ENCODE data around the gene CHKA.

Gene CHKA

DNA sequence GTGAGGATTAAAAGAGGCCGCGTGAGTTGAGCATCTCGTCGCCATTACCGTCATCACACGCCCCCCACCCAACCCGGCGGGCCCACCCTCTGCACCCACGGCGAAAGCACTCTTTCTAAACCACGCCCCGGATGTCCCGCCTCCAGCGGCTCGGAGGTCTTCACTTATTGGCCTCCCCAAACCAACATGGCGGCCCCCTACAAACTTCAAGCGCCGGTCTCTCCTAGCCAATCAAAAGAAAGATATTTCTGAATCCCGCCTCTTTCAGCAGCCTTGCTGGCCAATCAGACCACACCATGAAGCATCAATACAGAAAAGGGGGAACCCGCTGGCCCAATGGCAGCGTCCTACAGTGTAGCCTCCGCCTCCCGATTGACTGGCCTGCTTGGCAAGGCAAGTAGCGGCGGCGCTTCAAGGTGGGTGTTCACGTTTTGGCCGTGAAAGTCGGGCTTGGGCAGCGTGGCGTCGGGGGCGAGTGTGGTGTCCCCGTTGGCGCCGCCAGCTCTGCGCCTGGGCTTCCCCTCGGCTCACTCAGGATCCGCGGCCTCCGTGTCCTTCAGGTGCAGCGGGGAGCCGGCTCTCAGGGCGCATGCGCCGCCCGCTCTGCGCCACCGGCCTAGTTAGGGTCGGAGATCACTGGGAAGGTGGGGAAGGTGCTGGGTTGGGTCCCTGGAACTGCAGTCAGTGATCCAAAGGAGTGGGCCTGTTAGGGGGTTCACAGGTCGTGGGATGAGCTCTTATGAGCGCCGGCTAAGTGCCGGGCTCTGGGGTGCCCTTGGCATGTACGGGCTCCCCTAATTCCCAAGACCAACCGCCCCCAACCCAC lies 90.7 kb downstream of the CHKA start, which contains the start of gene NDUFS8:
TSS of gene NDUFS8 (plus strand) at position 364 of the 826 bp plus-strand sequence. CDS start 1,471 bp downstream, outside the sequence.
- DNase-seq, result peak; percentile 99

DNA sequence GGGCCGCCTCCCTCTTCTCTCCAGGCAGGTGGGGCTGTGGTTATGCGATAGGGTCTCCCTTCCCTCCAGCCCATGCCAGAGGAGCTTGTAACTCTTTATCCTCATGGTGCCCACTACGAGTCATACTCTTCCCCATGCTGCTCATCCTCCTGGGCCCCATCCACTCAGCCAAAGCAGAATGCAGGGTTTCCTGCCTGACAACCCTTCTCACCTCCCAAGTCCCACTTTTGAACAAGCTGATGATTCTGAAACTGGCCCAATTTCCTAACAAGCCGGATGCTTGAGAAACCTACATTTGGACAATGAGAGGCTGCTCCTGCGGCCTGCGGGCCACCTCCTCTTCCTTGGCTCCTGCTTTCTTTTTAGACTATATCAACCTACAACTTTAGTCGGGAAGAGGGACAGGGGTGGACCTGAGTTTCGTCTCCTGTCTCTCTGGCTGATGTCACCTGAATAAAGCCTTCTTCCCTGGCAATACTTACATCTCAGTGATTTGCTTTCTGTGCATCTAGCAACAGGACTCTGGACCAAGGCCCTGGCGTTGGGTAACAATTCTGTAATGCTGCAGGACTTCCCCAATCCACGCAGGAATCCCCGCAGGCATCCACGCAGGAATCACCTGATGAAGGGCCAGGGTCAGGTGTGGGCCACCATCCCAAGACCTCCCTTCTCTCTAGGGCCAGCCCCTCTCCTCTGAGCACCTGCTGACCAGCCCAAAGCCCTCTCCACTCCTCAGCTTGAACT lies 92.2 kb downstream of the CHKA start:
- no peak for DNase-seq

DNA sequence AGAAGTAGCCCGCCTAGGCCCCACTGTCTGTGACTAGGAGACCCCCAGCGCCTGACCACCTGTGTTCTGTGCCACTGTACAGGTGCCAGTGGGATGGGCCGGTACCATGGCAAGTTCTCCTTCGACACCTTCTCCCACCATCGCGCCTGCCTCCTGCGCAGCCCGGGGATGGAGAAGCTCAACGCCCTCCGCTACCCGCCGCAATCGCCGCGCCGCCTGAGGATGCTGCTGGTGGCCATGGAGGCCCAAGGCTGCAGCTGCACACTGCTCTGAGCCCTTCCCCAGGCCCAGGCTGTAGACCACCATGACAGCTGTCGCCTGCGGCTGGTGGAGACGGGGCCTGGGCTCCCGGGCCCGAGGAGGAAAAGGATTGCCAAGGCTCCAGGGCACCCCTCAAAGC lies 93.5 kb downstream of the CHKA start:
- DNase-seq, result no peak

DNA sequence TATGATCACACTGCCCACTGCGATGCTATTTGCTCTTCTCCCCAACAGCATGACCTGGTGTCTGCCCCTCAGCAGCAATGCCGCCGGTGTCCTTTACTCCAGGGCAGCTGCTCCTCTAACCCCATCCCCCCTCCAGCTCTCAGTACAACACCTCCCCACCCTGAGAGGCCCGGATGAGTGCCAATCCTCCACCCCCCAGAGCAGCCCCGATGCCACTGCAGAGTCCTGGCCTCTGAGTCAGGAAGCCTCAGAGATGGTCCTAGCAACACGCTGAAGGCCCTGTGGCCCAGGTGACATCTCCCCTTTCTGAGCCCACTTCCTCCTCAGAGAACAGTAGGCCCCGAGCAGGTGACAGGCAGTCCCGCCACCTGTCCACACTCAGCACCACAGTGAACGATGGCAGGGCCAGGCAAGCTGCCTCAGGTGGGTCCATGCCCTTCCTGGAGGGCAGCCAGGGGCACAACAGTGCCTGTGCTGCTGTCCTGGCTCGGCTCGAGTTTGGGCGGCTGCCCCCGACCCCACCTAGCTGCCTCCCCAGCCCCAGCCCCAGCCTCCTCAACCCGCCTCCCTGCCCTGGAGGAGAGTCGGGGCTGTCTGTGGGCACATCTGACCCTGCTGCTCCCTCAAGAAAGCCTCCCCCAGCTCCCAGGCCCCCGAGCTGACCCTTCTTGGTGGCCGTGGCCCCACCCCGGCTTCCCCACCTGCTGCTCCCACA lies 94.6 kb downstream of the CHKA start:
- DNase-seq, result peak; percentile 61

DNA sequence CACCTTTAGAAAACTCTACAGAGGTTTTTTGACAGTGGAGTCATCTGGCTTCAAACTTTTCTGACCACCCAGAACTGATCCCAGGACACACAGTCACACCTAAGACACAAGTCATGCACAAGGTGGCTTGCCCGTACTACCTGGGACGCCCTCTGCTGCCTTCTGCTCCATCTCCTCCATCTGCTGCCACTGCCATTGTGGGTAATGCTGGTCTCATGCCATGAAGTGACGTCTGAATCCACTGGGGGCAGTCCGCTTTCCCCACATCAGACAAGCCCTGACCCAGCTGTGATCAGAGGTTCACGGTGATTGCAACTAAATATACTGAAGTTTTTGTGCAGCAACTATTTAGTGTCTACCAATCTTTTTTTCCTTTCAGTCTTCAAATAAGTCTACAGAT lies 96.1 kb downstream of the CHKA start:
- no peak for DNase-seq

DNA sequence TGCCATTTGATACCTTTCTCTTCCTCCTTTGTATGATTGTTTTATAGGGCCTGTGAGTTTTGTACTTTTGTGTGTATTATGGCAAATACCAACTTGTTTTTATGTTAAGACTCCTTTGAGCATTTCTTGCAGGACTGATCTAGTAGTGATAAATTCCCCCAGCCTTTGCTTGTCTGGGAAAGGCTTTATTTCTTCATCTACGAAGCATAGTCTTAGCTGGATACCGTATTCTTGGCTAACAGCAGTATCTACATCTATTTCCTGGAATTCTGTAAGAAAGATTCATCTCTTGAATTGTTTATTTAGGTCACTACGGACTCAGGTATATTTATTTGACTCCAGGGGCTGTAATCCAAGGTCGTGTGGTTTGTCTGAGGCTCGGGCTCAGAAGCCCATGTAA lies 96.7 kb downstream of the CHKA start:
- DNase-seq, result no peak

DNA sequence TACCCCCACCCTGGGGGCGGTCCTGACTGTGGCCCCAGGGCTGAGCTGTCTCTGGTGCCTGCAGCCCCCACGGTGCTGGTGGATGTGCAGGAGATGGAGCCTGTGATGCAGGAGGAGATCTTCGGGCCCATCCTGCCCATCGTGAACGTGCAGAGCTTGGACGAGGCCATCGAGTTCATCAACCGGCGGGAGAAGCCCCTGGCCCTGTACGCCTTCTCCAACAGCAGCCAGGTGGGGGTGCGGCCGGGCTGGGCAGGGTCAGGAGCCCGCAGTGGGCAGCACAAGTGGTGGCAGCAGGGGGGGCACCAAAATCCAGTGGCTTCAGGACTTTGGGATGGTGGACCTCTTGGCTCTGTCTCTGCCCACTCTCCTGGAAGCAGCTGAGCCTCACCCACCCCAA lies 98.7 kb downstream of the CHKA start:
- DNase-seq, result no peak

DNA sequence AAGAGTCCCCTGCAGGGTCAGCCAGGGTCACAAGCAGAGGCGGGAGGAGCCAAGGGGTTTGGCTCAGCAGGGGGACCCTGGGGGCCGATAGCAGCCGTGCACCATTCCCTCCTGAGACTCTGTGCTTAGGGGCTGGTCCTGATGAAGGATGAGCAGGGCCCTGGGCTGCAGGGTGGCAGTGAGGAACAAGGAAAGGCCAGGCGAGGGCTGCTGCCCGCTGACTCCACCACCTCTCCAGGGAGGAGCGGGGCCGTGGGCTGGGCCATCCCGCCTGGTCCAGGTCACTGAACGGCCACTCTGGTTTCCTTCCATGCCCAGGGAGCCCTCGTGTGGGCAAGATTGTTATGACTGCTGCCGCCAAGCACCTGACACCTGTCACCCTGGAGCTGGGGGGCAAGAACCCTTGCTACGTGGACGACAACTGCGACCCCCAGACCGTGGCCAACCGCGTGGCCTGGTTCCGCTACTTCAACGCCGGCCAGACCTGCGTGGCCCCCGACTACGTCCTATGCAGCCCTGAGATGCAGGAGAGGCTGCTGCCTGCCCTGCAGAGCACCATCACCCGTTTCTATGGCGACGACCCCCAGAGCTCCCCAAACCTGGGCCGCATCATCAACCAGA lies 99.9 kb downstream of the CHKA start:
- no peak for DNase-seq

DNA sequence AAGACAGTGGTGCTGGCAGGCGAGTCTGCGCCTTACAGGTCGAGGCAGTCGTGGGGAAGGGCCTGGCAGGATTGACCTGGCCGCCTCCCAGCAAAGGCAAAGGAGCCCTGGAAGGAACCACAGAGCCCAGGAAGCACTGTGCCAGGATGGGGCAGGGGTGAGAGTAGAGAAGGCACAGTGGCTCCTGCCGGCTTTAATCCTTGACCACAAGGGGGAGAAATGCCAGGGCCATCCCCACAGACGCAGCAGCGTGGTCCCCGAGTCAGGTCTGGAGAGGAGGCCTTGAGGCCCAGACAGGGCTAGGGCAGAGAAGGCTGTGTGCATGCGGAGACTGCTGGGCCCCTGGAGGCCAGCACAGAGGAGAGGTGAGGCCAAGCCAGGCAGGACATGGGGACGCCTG lies 100.6 kb downstream of the CHKA start:
- DNase-seq, result no peak

DNA sequence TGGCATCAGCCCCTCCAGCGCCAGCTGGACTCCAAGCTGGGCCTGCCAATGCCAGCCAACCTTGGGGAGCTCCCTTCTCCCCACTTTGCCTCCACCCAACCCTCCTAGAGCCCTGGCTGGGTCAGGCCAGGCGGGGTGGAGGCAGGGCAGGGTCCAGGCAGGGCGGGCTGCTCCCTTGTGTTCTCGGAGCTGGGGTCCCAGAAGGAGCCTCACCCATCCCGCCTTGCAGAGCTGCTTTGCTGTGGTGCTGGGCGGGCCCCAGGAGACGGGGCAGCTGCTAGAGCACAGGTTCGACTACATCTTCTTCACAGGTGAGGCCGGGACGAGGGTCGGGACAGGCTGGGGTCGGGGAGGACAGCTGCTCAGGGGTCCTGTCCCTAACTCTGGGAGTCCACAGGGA lies 101.7 kb downstream of the CHKA start:
- DNase-seq, result no peak

DNA sequence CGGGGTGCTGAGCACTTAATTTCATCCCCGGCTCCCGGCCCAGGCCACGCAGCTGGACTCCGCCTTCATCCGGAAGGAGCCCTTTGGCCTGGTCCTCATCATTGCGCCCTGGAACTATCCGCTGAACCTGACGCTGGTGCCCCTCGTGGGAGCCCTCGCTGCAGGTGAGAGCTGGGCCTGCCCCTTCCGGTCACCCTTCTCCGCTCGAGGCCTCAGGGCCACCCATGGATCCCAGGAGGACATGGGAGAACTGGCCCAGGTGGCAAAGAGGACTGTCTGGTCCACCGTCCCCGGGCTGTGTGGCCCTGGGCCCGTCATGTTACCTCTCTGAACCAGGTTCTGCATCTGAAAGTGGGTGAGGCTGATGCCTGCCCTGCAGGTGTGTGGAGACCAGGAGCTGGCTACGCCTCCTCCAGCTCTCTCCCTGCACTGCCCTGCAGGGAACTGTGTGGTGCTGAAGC lies 102.4 kb downstream of the CHKA start:
- no peak for DNase-seq

DNA sequence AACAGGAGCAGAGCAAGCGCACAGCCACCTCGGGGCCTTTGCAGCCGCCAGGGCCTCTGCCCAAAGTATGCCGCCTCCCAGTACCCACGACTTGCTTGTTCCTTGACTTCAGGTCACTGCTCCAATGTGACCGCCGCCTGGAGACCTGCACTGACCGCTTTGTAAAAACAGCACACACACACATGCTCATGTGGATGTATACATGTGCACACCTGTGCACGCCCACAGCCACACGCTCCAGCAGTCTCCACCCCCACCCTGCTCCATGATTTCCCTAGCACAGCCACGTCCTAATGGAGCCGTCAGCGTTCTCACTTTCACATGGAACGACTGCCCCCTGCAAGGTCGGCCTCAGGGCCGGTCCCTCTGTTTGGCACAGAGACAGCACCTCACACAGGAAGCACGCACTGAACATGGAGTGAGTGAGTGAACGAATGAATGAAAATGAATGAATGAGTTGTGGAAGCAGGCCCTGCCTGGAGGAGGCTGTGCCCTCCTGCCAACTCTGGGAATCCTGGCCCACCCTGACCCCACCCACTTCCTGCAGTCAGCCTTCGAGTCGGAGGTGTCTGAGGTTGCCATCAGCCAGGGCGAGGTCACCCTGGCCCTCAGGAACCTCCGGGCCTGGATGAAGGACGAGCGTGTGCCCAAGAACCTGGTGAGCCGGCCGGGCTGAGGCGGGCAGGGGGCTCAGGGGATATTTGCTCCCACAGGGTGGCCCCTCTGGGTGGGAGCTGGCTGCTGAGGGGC lies 103.0 kb downstream of the CHKA start:
- no peak for DNase-seq

DNA sequence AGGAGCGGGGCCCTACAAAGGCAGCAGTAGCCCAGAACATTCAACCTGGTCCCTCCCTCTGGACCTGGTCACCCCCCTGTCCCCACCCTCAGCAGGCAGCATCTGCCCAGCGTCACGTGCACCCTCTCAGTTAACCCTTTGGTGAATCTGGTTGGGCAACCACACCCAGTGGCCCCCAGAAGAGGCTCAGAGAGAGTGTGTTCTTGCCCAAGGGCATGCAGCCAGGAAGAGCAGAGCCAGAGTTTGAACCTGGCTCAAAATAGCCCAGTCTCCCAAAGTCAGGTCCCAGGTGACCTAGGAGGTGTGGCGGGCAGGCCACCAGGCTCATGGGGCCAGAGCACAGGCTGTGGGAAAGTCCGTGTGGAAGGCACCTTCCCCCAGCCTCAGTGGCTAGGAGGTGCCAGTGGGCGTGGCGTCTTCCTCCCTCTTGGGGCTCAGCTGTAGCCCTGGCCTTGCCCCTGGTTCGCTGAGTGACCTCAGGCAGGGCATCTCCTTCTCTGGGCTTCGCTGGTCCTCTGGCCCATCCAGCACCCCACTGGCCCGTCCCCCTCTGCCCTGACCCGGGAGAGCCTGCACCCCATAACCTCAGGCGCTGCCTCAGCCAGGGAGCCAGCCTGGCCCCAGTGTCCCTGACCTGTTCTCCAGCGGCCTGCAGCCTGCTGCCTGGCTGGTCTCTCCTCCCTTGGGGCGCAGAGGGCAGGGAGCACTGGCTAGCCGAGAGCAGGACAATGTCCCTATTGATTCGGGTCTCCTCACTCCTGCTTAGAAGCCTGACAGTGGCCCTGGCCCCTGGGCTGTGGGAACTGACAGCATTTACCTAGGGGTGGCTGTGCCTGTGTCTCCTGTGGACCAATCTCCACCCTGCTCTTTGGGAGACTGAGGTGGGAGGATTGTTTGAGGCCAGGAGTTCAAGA lies 104.0 kb downstream of the CHKA start:
- peak; percentile 67 for DNase-seq

DNA sequence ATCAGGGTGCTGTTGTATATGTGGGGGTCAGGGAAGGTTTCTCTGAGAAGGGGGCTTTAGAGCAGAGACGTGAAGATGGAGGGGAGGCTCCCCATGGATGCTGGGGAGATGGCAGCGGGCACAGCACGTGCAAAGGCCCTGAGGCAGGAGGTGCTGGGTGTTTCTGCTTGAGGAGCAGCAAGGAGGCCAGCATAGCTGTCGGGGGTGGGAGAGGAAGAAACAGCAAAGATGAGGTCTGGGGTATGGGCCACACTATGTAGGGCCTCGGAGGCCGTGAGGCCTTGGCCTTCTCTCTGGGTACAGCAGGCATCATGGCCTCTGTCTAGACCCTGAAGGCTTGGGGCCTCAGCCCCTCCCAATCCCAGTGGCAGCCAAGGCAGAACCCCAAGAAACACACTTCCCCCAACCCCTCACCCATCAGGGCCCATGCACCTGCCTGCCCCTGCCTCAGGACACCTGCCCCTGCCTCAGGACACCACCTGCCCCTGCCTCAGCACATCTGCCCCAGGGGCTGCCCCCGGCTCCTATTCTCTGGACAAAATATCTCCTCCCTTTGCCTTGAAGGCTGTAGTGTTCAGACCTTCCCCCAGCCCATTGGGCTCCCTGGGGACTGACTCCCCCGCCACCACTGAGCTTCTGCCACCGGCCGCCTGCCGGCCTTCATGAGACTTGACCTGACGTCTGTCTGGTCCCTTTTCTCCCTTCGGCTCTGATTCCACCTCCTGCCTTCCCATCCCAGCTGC lies 104.9 kb downstream of the CHKA start:
- no peak for DNase-seq

DNA sequence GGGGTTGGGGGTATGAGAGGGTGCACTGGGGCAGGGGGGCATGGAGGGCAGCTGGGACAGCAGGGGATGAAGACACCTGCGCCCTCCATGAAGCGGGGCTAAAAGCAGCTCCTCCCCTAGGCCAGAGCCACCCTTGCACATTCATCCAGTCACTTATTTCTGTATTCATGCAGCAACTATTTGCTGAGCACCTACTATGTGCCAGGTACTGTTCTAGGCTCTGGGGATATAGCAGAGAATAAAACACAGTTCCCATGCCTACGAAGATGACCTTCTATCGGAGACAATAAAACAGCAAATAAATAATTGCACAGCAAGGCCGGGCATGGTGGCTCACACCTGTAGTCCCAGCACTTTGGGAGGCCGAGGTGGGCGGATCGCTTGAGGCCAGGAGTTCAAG lies 105.7 kb downstream of the CHKA start:
- no peak for DNase-seq

DNA sequence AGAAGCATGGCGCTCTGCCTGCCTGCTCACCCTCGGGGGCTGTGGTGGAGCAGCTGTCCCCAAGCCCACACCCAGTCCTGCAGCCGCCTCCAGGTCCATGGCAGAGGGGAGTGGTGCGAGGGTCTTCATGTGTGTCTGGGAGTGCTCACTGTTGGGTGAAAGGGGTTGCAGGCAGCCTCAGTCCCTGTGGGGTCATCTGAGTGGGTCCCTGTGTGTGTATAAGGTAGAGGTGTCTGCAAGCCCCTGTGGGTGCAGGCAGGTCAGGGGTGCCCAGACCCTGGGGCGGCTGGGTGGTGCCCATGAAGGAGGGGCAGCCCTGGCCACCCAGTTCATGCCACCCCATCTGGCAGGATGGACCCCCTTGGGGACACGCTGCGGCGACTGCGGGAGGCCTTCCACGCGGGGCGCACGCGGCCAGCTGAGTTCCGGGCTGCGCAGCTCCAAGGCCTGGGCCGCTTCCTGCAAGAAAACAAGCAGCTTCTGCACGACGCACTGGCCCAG lies 106.2 kb downstream of the CHKA start:
- DNase-seq, result no peak

DNA sequence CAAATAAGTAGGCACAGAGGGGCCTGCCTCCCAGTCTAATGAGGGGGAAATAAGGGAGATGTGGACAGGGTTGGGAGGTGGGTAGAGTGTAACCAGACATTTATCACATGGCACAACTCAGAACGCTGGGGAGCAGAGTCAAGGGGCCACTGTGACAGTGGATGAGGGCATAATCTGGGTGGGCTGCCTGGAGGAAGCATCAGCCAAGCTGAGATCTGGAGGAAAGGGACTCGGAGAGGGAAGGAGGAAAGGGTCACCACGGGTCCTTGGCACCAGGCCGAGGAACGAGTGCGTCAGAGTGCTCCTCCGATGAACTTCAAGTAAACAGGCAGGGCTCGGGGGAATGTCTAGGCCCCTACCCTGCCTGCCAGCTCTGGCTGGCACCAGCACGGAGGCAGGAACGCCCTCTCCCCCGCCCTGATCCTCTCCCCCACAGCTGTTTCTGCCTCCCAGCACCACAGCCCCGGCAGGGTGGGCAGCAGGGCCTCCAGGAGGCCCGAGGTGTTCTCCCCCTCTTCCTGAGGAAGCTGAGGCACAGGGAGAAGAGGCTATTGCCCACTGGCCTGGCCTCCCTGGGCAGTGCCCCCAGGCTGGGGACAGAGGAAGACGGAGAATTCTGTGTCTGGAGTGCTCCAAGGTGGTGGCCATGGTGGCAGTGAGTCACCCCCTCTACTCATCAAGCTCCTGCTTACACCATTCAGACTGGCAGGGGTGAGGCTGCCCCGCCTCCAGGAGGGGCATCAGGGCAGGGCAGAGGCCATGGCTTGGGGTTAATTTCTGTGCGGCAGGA lies 106.8 kb downstream of the CHKA start:
- DNase-seq, result no peak

DNA sequence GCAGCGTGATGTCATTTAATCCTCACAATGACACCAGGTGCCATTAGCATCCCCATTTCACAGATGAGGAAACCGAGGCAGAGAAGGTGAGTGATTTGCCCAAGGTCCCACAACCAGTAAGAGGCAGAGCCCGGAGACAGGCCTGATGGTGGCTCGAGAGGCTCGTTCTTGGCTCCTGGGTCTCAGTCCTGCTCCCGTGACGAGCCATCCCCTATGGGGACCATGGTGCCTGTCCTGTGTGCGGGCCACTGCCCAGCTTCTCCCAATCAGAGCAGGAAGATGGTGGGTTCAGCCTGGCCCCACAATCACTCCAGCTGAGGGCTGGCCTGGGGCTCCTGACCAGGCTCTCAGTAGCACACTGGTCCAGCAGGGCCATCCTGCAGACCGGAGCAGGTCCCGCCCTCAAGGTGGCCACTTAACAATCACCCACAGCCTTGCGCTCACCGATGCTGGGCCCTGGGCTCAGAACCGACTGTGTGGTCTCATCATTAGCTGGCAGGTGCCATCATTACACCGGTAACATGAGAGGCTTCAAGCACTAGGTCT lies 107.5 kb downstream of the CHKA start:
- DNase-seq, result peak; percentile 34

Measured in NCI-H510A (cell line).